ENCODE measurements around the gene PCDHGA11. TPM values are rescaled to one million over a fixed set of nuclear protein-coding genes. Genes with fewer than 3 reads are reported as not detected.

PCDHGA11 gene
- total and polyA plus RNA-seq, 9 of the 15 experiments (the other 6 are each of a cell fraction or from before 2014, with no cell fraction given), result 0.04 to 0.07 (median 0.04) TPM; not detected in 4

DNA sequence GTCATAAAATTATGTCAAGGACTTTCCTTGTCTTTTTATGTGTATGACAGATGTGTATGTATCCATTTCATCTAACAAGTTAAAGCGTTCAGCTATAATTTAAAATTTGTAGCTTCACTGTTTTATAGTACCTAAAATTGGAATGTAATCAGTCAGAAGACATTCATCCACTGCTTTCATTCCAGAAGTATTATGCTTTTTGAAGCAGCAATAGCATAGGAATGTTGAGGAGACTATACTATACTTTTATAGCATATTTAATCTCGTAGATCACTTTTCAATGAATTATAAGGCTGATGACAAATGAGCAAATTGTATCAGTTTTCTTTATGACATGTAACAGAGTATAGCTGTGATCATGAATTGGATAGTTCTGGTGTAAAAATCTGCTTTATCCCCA is 16.4 kb downstream of the PCDHGA11 start:
- TF ChIP-seq ZKSCAN8 (CRISPR knock-in tag; IDR thresholded peaks at IDR 0.05) (no peak), ZNF3 (CRISPR knock-in tag; IDR thresholded peaks at IDR 0.05) (no peak), ARHGAP35 (IDR thresholded peaks at IDR 0.05; ENCODE audit: partially characterized antibody) (no peak)
- Histone ChIP-seq H3K9ac (ENCODE audit: insufficient read depth in 1 of 2, low read depth in 2 of 2, low read length in 2 of 2) (no peak overlapping the region), H2AFZ (ENCODE audit: low read depth, low read length) (no peak overlapping the region), H3K27me3 (ENCODE audit: control insufficient read depth in 2 of 2, insufficient read depth in 2 of 2, low read length in 2 of 2) (peaks cover 0 to 17% of the 10 kb centered on the region in 2 experiments; a peak in 2 of 5 replicates), H3K79me2 (ENCODE audit: control insufficient read depth, insufficient read depth, low read length) (no peaks in the 10 kb centered on the region), H3K36me3 (ENCODE audit: control insufficient read depth, insufficient read depth, low read length) (no peaks in the 10 kb centered on the region), H3K9me3 (replicated peaks; ENCODE audit: control insufficient read depth, insufficient read depth, low read depth, low read length) (no peaks in the 10 kb centered on the region), H3K4me2 (ENCODE audit: insufficient read depth, low read length) (no peak overlapping the region), H3K4me3 (no peak overlapping the region), H4K20me1 (replicated peaks; ENCODE audit: control insufficient read depth, insufficient read depth, low read length) (no peaks in the 10 kb centered on the region), H3K27ac (ENCODE audit: extremely low read depth, low read depth, low read length) (no peak overlapping the region), H3K4me1 (replicated peaks in 1 of 2; ENCODE audit: control insufficient read depth in 2 of 2, insufficient read depth in 2 of 2, low read length in 2 of 2) (peaks cover 0 to 11% of the 10 kb centered on the region in 2 experiments; a peak in 2 of 5 replicates), H3K9me1 (ENCODE audit: control insufficient read depth, insufficient read depth, low read length) (no peaks in the 10 kb centered on the region)
- DNase-seq (ENCODE audit: extremely low read depth in 1 of 4, low spot score in 3 of 4), result no peak
- WGBS (ENCODE audit: insufficient coverage, low coverage, missing lambda C conversion rate), result 0% methylated on average over 2 of the region's 2 CpGs
- ChIA-PET POLR2A (no interaction called here), CTCF (ENCODE audit: low intra/inter-chr PET ratio) (no interaction called here)
- in situ Hi-C loops (cut with MboI), result no loop called here
- no TSS peak for BruUV-seq (replicated peaks)
- intact Hi-C loops (cut with micrococcal nuclease), result no loop called here
- FAIRE-seq, result no peak
- ATAC-seq, result no peak

DNA sequence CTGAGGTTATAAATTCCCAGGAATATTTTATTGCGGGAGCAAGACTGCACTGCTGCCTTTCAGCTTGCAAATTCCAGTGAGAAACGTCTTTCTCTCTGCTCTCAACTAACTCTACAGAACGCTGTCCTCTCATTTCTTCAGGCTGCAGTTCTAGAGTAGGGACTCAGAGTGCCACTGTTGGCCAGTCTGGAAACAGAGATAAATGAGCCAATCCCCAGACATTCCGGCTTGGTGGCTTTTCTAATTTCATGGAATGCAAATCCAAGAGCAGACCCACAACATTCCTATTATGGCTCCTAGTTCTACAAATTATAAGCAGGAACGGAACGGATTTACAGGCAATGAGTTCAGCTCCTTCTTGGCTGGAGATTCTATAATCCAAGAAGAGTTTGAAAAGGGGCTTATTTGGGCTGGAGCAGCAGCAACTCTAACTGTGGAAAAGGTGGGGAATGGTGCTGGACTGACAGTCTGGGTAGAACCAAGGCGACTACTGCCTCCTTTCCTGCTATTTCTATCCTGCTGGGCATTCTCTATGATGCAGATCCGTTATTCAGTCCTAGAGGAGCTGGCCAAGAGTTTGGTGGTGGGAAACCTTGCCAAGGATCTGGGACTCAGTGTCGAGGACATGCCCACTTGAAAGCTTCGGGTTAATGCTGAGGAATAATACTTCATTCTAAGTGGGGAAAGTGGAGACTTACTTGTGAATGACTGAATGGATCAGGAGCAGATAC is 18.7 kb downstream of the PCDHGA11 start:
- in situ Hi-C loops (cut with MboI) (no loop called here), intact Hi-C loops (cut with micrococcal nuclease) (no loop called here)
- WGBS (ENCODE audit: insufficient coverage, low coverage, missing lambda C conversion rate), result 0% methylated on average over 10 of the region's 10 CpGs
- H3K36me3 ChIP-seq (ENCODE audit: control insufficient read depth, insufficient read depth, low read length), result no peaks in the 10 kb centered on the region
- ATAC-seq, result no peak
- no peak for FAIRE-seq
- peaks cover 0 to 16% of the 10 kb centered on the region in 2 experiments; a peak in 2 of 5 replicates for H3K27me3 ChIP-seq (ENCODE audit: control insufficient read depth in 2 of 2, insufficient read depth in 2 of 2, low read length in 2 of 2)
- no peak overlapping the region for H3K27ac ChIP-seq (ENCODE audit: extremely low read depth, low read depth, low read length)
- no peak overlapping the region for H3K9ac ChIP-seq (ENCODE audit: insufficient read depth in 1 of 2, low read depth in 2 of 2, low read length in 2 of 2)
- H3K4me2 ChIP-seq (ENCODE audit: insufficient read depth, low read length), result no peak overlapping the region
- BruUV-seq (replicated peaks), result no TSS peak
- no peaks in the 10 kb centered on the region for H3K79me2 ChIP-seq (ENCODE audit: control insufficient read depth, insufficient read depth, low read length)
- no peaks in the 10 kb centered on the region for H3K9me1 ChIP-seq (ENCODE audit: control insufficient read depth, insufficient read depth, low read length)
- ChIA-PET POLR2A (interaction anchor here (0.6 to 1.6 kb wide), 3 partner anchors 60 to 112 kb away, joined by 3 to 4 read pairs (median 3); partner anchors contain the start of gene PCDHGB3), CTCF (ENCODE audit: low intra/inter-chr PET ratio) (no interaction called here)
- H3K4me1 ChIP-seq (replicated peaks in 1 of 2; ENCODE audit: control insufficient read depth in 2 of 2, insufficient read depth in 2 of 2, low read length in 2 of 2), result peaks cover 0 to 6% of the 10 kb centered on the region in 2 experiments; a peak in 1 of 5 replicates
- no peak overlapping the region for H3K4me3 ChIP-seq
- H2AFZ ChIP-seq (ENCODE audit: low read depth, low read length), result no peak overlapping the region
- H4K20me1 ChIP-seq (replicated peaks; ENCODE audit: control insufficient read depth, insufficient read depth, low read length), result no peaks in the 10 kb centered on the region
- H3K9me3 ChIP-seq (replicated peaks; ENCODE audit: control insufficient read depth, insufficient read depth, low read depth, low read length), result no peaks in the 10 kb centered on the region
- DNase-seq (ENCODE audit: extremely low read depth in 1 of 4, low spot score in 3 of 4), result no peak
- no peak for TF ChIP-seq SNRNP70 (optimal IDR thresholded peaks at IDR 0.05; ENCODE audit: low read depth, low read length)
- no peak for TF ChIP-seq RFX7 (CRISPR knock-in tag; IDR thresholded peaks at IDR 0.05)
- TF ChIP-seq, protein P1, sequence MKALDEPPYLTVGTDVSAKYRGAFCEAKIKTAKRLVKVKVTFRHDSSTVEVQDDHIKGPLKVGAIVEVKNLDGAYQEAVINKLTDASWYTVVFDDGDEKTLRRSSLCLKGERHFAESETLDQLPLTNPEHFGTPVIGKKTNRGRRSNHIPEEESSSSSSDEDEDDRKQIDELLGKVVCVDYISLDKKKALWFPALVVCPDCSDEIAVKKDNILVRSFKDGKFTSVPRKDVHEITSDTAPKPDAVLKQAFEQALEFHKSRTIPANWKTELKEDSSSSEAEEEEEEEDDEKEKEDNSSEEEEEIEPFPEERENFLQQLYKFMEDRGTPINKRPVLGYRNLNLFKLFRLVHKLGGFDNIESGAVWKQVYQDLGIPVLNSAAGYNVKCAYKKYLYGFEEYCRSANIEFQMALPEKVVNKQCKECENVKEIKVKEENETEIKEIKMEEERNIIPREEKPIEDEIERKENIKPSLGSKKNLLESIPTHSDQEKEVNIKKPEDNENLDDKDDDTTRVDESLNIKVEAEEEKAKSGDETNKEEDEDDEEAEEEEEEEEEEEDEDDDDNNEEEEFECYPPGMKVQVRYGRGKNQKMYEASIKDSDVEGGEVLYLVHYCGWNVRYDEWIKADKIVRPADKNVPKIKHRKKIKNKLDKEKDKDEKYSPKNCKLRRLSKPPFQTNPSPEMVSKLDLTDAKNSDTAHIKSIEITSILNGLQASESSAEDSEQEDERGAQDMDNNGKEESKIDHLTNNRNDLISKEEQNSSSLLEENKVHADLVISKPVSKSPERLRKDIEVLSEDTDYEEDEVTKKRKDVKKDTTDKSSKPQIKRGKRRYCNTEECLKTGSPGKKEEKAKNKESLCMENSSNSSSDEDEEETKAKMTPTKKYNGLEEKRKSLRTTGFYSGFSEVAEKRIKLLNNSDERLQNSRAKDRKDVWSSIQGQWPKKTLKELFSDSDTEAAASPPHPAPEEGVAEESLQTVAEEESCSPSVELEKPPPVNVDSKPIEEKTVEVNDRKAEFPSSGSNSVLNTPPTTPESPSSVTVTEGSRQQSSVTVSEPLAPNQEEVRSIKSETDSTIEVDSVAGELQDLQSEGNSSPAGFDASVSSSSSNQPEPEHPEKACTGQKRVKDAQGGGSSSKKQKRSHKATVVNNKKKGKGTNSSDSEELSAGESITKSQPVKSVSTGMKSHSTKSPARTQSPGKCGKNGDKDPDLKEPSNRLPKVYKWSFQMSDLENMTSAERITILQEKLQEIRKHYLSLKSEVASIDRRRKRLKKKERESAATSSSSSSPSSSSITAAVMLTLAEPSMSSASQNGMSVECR (CRISPR knock-in tag; IDR thresholded peaks at IDR 0.05), result no peak
- no peak for TF ChIP-seq ZNF644 (tag; IDR thresholded peaks at IDR 0.05; ENCODE audit: low read depth)
- no peak for TF ChIP-seq ELF4 (CRISPR knock-in tag; IDR thresholded peaks at IDR 0.05)
- TF ChIP-seq BDP1 (IDR thresholded peaks at IDR 0.05; ENCODE audit: insufficient read depth, insufficient read length), result no peak
- TF ChIP-seq SMARCA4 (IDR thresholded peaks at IDR 0.05), result no peak
- TF ChIP-seq ATF7 (IDR thresholded peaks at IDR 0.05), result no peak
